ENCODE measurements around the gene SIGLEC12.
A peak's percentile ranks its signal among the peaks of the same experiment; 100 is the strongest.
"Not testable (repeated sequence)": the region's sequence is repeated elsewhere in the genome, so short reads cannot be mapped to it uniquely, and the experiment has no call there.

The SIGLEC12 gene

DNA sequence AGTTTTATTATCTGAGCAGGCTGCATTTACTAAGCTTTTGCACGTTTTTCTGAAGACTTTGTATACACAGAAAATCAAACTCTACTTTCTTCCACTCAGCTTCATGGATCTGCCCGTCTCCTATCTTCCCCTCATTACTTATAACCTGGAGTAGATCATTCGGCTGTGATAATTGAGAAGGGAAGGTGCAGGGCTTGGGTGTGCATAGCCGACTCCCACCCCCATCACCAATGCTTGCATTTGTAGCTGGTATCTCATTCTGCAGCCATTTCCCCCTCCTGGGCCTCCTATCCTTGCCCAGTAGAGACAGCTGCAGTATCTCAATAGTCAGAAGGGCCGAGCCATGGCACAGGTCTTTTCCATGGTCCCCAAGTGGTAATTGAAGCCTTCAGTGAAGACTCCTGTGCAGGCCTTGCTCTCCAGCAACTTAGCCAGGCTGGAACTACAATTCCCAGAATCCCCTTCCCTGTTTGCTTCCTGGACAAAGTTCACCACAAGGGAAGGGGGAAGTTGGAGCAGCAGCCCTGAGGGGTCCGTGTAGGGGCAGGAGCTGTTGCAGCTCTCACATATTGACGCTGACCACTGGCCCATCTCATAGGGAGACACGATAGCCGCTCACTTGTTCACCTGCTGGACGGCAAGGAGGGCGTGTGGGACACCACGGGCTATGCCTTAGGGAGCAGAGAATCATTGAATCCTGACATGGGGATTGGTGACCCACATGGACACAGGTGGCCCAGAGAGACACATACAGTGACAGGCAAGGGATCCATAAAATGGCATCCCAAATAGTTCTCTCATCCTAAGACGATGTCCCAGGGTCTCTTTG lies 41.2 kb downstream of the SIGLEC12 start:
- DNase-seq (ENCODE audit: low read depth in 1 of 2, low spot score in 1 of 2), result no peak

GRCh38 chr19:51458899-51459505 lies 42.6 kb downstream of the SIGLEC12 start:
- DNase-seq (ENCODE audit: low read depth in 1 of 2, low spot score in 1 of 2), result no peak

DNA sequence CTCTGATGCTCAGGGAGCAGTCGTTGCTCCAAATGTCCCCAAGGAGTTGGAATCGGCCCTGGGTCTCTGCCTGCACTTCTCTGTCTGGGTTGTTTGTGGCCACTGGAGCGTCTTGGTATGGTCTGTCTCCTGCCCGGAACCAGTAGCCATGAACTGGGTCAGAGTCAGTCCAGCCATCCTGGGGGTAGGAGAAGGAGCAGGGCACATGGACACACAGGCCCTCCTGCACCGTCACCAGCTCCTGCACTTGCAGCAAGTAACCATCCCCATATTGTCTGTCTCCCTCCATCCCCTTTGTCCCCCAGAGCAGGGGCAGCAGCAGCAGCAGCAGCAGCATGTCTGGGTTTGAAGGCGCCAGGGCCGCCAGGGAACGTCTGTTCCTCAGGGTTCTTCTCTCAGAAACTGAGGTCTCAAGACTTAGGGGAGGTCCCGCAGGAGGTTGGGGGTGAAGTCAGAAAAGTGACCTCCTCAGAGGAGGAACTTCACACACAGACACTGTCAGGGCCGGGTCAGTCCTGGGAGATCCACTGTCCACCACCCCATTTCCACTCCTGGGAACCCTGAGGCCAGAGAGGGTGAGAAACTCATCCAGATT lies 43.5 kb downstream of the SIGLEC12 start, which contains the start of gene SIGLEC8:
TSS of gene SIGLEC8 (minus strand) at position 404 of the 595 bp plus-strand sequence. CDS start at position 337, 67 bp downstream.
- DNase-seq (ENCODE audit: low read depth in 1 of 2, low spot score in 1 of 2), result no peak

DNA sequence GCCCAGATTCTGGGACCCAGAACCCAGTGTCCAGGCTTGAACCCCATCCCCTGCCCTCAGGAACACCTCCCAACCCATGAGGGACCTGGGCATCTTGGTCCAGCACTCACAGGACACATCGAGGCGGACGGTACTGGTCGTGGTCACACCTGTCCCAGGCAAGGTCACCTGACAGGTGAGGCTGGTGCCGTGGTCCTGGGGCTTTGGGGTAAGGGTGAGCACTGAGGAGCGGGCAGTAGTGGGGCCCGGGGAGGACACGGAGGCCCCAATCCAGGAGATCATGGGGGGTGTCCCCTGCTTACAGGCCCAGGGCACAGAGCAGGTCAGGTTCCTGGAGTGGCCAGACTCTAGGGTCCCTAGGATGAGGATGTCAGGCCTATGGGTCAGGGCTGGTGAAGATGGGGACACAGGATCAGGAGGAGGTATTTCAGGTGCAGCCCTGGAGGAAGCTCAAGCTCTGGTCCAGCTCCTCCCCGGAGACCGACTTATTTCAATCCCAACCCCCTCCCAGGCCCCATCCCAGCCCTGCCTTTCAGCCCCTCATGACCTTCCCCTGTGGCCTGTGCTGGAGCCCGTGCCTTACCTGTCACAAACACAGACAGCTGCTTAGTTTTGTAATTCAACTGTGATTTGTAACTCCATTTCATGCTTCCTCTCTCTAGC lies 44.1 kb downstream of the SIGLEC12 start:
- DNase-seq (ENCODE audit: low read depth in 1 of 2, low spot score in 1 of 2), result no peak

- no peak for DNase-seq (ENCODE audit: low read depth in 1 of 2, low spot score in 1 of 2)
Observed at GRCh38 chr19:51456541-51457290, 44.9 kb downstream of the SIGLEC12 start.

GRCh38 chr19:51450730-51451307 lies 50.8 kb downstream of the SIGLEC12 start:
- DNase-seq (ENCODE audit: low read depth in 1 of 2, low spot score in 1 of 2), result no peak

DNA sequence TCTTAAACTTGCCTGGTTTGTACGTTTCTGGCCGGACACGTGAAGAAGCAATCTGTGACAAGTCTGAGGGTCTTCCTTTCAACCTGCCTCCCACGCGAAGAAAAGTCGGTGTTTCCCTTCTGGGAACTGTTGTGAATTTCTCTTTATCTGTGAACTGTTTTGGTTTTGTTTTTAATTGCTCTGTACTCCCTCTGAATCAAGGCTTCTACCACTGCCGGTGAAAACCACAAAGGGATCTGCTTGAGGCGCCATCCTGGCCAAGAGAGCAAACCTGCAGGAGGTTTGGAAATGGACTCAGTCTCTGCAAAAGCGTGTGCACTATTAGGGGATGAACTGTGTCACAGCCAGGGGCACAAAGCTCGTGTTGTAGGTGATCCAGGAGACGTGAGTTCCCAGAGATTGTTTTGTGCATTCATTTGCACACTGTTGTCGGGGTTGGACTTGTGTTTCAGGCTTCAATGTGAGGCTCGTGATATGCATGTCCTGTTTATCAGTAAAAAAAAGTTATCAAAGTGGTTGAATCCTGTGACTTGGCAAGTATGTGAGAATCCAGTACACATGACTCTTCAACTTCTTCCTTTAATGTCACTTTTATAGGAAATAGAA lies 53.1 kb downstream of the SIGLEC12 start:
- no peak for DNase-seq (ENCODE audit: low read depth in 1 of 2, low spot score in 1 of 2)

- DNase-seq (ENCODE audit: low read depth in 1 of 2, low spot score in 1 of 2), result no peak
Observed at GRCh38 chr19:51448011-51448410, 53.6 kb downstream of the SIGLEC12 start.

DNA sequence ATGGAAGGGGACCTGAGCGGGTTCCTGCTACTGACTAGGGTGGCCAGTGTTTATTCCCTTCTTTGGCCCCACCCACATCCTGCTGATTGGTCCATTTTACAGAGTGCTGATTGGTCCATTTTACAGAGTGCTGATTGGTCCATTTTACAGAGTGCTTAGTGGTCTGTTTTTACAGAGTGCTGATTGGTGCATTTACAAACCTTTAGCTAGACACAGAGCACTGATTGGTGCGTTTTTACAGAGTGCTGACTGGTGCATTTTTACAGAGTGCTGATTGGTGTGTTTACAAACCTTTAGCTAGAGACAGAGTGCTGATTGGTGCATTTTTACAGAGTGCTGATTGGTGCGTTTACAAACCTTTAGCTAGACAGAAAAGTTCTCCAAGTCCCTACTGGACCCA lies 54.1 kb downstream of the SIGLEC12 start:
- DNase-seq (ENCODE audit: low read depth in 1 of 2, low spot score in 1 of 2), result not testable (repeated sequence)

GRCh38 chr19:51441410-51442390 lies 59.9 kb downstream of the SIGLEC12 start:
- peak; percentile 55 to 77 for DNase-seq (ENCODE audit: low read depth in 1 of 2, low spot score in 1 of 2)

Measured in activated T-helper 1 cell treated with anti-CD3 and anti-CD28 coated beads, Interleukin-2, amount 50 U/mL, for 16 hours (primary cell).